Adipocyte (in vitro differentiated cells): ENCODE measurements around the gene RASAL3.

Experiments
- DNase-seq: peaks from one replicate; pipeline ENCODE4 v3.0.0-alpha.2; 2015; ENCODE audit warnings: low read depth
- H3K27me3 ChIP-seq: replicated peaks from 2 replicates; pipeline ENCODE4 v1.7.0; 2013; ENCODE audit warnings: mild to moderate bottlenecking, low read length, moderate library complexity; ENCODE audit not compliant: control insufficient read depth, insufficient read depth
- H3K36me3 ChIP-seq: 2 replicates; pipeline ENCODE4 v1.7.0; 2013; ENCODE audit warnings: low read length, mild to moderate bottlenecking, moderate library complexity; ENCODE audit not compliant: control insufficient read depth, insufficient read depth, severe bottlenecking
- H3K4me1 ChIP-seq: 2 replicates; pipeline ENCODE4 v1.7.0; 2013; ENCODE audit warnings: mild to moderate bottlenecking, low read length, moderate library complexity; ENCODE audit not compliant: control insufficient read depth, insufficient read depth
- H3K4me3 ChIP-seq: 2 replicates; pipeline ENCODE4 v1.7.0; 2013; ENCODE audit warnings: mild to moderate bottlenecking, low read length, moderate library complexity
- H3K9ac ChIP-seq: 2 replicates; pipeline ENCODE4 v1.7.0; 2013; ENCODE audit warnings: mild to moderate bottlenecking, low read length, moderate library complexity
- H3K9me3 ChIP-seq: 2 replicates; pipeline ENCODE4 v1.7.0; 2013; ENCODE audit warnings: mild to moderate bottlenecking, low read length, moderate library complexity; ENCODE audit not compliant: control insufficient read depth

Gene RASAL3

DNA sequence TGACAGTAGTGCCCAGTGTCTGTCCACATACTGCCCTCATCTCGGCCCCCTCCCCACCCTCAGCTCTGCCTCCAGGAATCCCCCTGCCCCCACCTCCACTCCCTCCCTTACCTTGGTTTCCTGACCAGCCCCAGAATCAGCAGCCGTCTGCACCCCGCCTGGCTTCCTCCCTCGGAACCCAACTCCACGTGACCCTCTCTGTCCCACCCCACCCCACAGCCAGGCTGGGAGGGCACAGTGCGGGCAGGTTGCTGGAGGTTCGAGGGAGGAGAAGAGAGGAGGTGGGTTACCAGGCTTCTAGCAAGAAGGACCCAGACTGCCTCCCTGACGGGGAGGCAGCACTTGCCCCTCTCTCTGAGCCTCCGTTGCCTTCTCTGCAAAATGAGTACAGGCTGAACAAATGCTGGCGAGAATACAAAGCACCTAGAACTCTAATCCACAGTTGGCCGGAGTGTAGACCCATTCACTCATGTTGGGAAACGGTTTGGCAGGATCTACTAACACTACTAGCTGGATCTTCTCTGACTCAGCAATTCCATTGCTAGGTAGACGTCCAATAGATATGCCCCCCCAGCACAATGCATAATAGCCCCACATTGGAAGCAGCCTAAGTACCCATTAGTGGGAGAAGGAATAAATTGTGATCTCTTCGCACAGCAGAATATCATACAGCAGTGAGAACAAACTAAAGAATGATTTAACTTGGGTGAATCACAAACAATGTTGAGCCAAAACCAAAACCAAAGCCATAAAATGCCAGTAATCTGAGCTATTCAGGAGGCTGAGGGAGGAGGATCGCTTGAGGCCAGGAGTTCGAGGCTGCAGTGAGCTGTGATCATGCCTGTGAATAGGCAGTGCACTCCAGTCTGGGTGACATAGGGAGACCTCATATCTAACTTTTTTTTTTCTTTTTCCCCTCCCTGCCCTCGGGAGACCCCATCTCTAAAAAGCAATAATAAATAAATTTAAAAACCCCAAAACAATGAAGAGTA is at the start of gene RASAL3:
Gene RASAL3 (minus strand): TSS at position 151 of the 992 bp plus-strand sequence. CDS start 186 bp downstream, outside the sequence.
- Histone ChIP-seq H3K27me3 (peaks cover 45% of the 10 kb centered on the region), H3K9me3 (no peaks in the 10 kb centered on the region), H3K36me3 (no peaks in the 10 kb centered on the region), H3K4me3 (no peak within 1 kb of the TSS), H3K4me1 (peaks cover 24% of the 10 kb centered on the region), H3K9ac (no peak within 1 kb of the TSS)
- no peak for DNase-seq

DNA sequence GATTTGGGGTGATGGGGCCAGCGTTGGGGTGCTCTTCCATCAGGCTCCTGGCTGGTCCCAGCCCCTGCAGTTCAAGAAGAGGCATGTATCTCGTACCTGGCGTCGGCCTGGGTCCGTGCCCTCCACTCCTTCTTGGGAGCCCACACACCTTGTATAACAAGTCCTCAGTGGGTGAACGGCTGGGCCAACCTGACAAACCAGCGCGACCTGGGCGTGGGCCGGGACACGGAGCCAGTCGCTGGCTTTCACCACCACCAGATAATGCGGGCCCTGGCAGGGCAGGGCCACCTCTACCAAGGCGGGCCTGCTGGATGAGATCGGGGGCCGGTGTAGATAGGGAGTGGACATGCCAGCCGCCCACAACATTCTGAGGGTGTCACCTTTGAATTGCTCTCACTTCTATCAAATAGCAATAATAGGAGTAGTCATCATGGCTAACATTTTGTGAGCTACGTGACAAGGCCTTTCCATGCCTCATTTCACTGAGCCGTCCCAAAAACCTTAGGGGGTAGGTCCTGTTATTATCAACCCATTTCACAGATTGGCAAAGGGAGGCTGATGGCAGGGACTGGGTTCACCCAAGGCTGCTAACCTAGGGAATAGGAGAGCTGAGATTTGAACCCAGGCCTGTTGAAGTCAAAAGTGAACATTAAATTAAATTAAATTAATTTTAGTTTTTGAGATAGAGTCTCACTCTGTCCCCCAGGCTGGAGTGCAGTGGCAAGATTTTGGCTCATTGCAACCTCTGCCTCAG is 47.5 kb upstream of the RASAL3 start:
- peaks cover 10% of the 10 kb centered on the region for H3K9me3 ChIP-seq
- H3K4me1 ChIP-seq = no peaks in the 10 kb centered on the region
- H3K4me3 ChIP-seq = no peak overlapping the region
- no peak overlapping the region for H3K9ac ChIP-seq
- H3K36me3 ChIP-seq = no peaks in the 10 kb centered on the region
- no peak for DNase-seq
- H3K27me3 ChIP-seq = peaks cover 30% of the 10 kb centered on the region

DNA sequence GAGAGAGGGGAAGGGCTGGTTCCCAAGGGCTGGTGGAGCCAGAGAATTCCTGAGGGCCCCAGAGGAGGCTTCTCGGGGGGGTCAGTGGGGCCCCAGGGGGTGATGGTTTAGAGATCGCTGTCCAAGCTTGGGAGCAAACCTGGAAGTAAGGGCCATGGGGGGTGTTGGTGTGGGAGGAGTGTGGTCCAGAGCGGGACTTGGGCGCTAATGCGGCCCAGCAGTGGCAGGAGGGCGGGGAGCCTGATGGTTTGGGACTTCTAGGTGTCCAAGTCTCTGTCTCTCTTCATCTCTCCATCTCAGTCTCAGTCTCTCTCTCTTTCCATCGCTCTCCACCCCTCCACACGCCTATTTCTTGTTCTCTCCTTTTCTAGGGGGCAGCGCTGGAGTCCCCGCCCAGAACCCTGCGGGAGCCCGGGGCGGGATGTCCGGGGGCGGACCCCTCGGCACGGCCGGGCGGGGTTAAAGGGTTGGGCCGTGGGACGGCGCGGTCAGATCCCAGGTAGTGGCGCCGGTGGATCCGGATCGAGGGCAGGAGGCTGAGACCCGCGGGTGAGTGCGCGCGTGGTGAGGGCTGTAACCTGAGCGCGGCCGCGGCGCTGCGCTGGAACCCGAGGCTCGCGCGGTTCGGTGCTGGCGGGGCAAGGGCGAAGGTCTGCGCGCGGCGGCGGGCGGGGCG is 43.8 kb upstream of the RASAL3 start, which contains the start of gene CYP4F22:
Gene CYP4F22 (plus strand): TSS at position 491 of the 676 bp plus-strand sequence. CDS start 16,812 bp downstream, outside the sequence.
- peak; percentile 7 for DNase-seq

DNA sequence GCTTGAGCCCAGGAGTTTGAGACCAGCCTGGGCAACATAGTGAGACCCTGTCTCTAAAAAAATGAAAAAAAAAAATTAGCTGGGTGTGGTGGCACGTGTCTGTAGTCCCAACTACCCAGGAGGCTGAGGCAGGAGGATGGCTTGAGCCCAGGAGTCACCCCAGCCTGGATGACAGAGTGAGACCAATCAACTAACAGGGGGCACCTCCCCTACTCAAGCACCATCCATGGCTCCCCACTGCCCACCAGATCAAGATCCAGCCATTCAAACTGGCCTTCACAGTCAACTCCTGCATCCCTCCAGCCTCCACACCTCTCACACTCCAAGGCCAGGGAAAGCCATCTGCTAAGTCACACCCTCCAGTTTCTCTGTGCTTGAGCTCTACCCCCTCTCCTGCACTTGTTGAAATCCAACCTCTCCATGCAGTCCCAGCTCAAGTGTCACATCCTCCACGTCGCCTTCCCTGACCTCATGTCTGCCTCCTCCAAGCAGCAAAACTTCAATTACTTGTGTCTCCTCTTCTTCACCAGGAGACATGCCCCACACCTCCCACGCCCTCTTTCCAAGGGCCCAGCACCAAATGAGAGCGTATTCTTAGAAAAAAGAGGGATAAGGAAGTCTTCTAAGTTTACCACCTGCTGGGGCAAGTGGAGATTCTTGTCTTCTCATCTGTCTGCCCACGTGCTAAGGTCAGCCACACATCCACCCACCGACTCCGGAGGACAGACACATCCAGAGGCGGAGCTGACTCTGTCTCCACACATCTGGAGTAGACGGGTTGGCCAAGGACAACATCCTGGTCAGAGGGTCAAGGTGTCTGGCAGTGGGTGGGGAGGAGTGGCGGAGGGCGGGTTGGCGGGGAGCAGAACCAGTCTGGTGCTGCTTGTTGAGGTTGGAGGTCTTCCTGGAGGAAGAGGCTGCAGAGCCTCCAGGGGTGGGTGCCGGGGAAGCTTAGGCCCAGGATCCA is 43.0 kb upstream of the RASAL3 start:
- Histone ChIP-seq H3K4me1 (peaks cover 4% of the 10 kb centered on the region), H3K4me3 (no peak overlapping the region), H3K9ac (no peak overlapping the region), H3K36me3 (no peaks in the 10 kb centered on the region), H3K27me3 (peaks cover 33% of the 10 kb centered on the region), H3K9me3 (no peaks in the 10 kb centered on the region)
- DNase-seq = no peak

More for the DNA sequence above, 43.8 kb upstream of the RASAL3 start, which contains the start of gene CYP4F22:
- H3K36me3 ChIP-seq = no peaks in the 10 kb centered on the region
- peaks cover 31% of the 10 kb centered on the region for H3K27me3 ChIP-seq
- no peak within 1 kb of the TSS for H3K4me3 ChIP-seq
- no peaks in the 10 kb centered on the region for H3K9me3 ChIP-seq
- no peak within 1 kb of the TSS for H3K9ac ChIP-seq
- peaks cover 4% of the 10 kb centered on the region for H3K4me1 ChIP-seq

DNA sequence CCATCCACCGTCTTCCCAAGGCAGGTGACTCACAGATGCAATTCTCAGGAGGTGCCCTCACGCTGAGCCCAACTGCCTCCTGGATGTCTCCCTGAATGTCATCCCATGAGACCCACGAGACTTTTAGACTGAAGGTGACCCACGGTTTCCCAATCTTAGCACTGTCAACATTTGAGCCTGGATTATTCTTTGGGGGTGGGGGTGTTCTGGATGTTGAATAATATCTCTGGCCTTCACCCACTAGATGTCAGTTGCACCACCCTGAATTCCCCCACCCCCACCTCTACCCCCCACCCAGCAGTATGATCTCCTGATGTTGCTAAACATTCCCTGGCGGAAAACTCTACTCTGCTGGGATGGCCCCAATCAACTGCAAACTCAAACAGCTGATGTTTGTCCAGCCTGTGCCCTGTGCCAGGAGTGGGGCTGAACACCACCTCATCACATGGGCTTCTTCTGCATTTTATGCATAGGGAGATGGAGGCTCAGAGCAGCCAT is 41.8 kb upstream of the RASAL3 start:
- Histone ChIP-seq H3K9me3 (no peaks in the 10 kb centered on the region), H3K27me3 (peaks cover 40% of the 10 kb centered on the region), H3K36me3 (no peaks in the 10 kb centered on the region), H3K4me3 (no peak overlapping the region), H3K4me1 (peaks cover 4% of the 10 kb centered on the region), H3K9ac (no peak overlapping the region)
- DNase-seq = no peak

DNA sequence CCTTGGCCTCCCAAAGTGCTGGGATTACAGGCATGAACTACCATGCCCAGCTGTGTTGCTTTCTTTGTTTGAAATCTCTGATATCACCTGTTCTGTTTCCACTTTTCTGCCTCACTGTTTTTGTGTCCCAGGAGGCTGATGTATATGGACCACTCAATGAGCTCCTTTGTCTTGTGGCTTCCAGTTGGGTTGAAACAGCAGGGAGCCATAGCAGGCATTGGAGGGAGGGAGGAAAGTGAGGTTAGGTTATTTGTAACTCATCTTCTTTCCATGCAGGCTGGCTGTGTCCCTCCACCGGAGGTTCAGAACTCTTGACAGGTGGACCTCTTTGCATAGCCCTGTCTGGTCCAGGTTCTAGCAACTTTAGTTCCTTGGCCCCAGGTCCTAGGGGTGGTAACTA is 37.9 kb upstream of the RASAL3 start:
- H3K9me3 ChIP-seq = no peaks in the 10 kb centered on the region
- peaks cover 9% of the 10 kb centered on the region for H3K4me1 ChIP-seq
- H3K9ac ChIP-seq = no peak overlapping the region
- no peak for DNase-seq
- H3K36me3 ChIP-seq = no peaks in the 10 kb centered on the region
- H3K27me3 ChIP-seq = peaks cover 30% of the 10 kb centered on the region
- H3K4me3 ChIP-seq = no peak overlapping the region

DNA sequence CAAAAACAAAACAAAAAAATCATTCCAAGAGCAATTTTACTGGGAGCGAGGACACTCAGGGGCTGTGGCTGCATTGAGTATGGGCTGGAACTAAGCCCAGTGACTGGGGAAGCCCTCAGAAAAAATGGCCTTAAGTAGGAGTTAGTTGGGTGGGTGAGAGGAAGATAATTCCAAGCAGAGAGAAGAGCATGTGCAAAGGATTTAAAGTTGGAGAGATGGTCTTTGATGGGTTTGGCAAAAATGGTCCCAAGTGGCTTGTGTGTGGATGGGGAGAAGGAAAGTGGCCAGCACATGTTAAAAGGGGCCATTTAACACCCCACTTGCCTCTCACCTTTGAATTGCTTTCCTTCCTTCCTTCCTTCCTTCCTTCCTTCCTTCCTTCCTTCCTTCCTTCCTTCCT is 37.3 kb upstream of the RASAL3 start:
- no peak for DNase-seq
- no peak overlapping the region for H3K4me3 ChIP-seq
- peaks cover 28% of the 10 kb centered on the region for H3K27me3 ChIP-seq
- no peaks in the 10 kb centered on the region for H3K36me3 ChIP-seq
- no peaks in the 10 kb centered on the region for H3K9me3 ChIP-seq
- H3K9ac ChIP-seq = no peak overlapping the region
- H3K4me1 ChIP-seq = peaks cover 7% of the 10 kb centered on the region

DNA sequence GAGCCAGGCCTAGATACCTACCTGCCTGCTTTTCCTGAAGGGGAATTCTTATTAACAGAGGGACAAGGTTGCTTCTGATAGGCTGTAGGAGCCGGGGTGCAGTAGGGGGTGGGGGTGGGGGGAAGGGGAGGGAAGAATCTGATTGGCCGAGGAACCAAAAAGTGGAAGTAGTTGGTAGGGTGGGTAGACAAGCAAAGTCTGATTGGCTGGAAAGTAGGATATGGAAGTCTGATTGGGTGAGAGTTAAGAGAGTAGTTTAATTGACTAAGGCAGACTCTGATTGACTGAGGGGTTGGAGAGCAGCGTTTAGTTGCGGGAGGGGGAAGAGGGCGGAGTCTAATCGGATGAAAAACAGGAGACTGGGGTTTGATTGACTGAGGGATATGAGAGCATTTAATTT is 34.6 kb upstream of the RASAL3 start:
- no peak overlapping the region for H3K9ac ChIP-seq
- peaks cover 5% of the 10 kb centered on the region for H3K4me1 ChIP-seq
- no peaks in the 10 kb centered on the region for H3K36me3 ChIP-seq
- H3K4me3 ChIP-seq = no peak overlapping the region
- DNase-seq = no peak
- no peaks in the 10 kb centered on the region for H3K9me3 ChIP-seq
- peaks cover 24% of the 10 kb centered on the region for H3K27me3 ChIP-seq

DNA sequence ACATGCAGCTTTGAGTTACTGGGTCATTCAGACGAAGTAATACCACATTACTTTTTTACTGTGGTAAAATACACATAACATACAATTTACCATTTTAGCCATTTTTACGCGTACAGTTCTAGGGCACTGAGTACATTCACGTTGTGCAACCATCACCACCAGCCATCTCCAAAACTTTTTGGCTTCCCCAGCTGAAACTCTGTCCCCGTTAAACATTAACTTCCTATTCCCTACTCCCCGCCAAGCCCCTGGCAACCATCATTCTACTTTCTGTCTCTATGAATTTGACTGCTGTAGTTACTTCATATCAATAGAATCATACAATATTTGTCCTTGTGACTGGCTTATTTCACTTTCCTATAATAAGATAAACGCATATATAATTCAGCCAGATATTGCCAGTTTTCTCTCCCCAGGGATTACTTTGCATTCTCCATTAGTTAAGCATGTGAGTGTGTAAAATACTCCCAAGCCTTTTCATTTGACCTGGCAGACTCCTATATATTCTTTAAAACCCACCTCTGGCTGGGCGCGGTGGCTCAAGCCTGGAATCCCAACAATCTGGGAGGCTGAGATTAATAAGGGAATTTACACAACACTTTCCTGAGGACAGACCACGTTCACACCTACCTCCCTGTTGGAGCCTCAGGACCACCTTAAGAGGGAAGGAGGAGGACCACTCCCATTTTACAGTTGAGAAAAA is 34.0 kb upstream of the RASAL3 start:
- Histone ChIP-seq H3K36me3 (no peaks in the 10 kb centered on the region), H3K4me1 (peaks cover 5% of the 10 kb centered on the region), H3K4me3 (no peak overlapping the region), H3K9ac (no peak overlapping the region), H3K27me3 (peaks cover 24% of the 10 kb centered on the region), H3K9me3 (no peaks in the 10 kb centered on the region)
- no peak for DNase-seq
